Naive B cell (primary cell): ENCODE measurements around the gene SMIM45.
A peak's percentile ranks its signal among the peaks of the same experiment; 100 is the strongest.

ENCODE experiments used
- ATAC-seq, 2 donors: fragments of 150-1000 bp; cut with Tn5 transposase; 2 replicates each; pipeline ENCODE4 v1.10.0; 2021; ENCODE audit warnings: low read depth in 2 of 2, mild to moderate bottlenecking in 2 of 2, moderate library complexity in 2 of 2
- DNase-seq: peaks from one replicate; pipeline ENCODE4 v3.0.0; 2022
- H3K27ac Mint-ChIP-seq, 6 donors: one replicate each; pipeline ENCODE4 v1.8.0; 2020 to 2022; ENCODE audit warnings: mild to moderate bottlenecking in 6 of 6, mixed read lengths in 6 of 6, moderate library complexity in 5 of 6, inconsistent platforms in 2 of 6
- H3K27me3 Mint-ChIP-seq, 3 donors: one replicate each; pipeline ENCODE4 v1.8.0; 2021 to 2022; ENCODE audit warnings: mixed read lengths in 3 of 3, mild to moderate bottlenecking in 1 of 3
- H3K36me3 Mint-ChIP-seq, 2 donors: one replicate each; pipeline ENCODE4 v1.8.0; 2020 to 2022; ENCODE audit warnings: mixed read lengths in 2 of 2, inconsistent platforms in 1 of 2, mild to moderate bottlenecking in 1 of 2
- H3K4me1 Mint-ChIP-seq, 3 donors: one replicate each; pipeline ENCODE4 v1.8.0; 2020 to 2022; ENCODE audit warnings: mixed read lengths in 3 of 3, inconsistent platforms in 1 of 3, mild to moderate bottlenecking in 1 of 3, moderate library complexity in 1 of 3
- H3K4me3 Mint-ChIP-seq, 8 donors: one replicate each; pipeline ENCODE4 v1.8.0; 2020 to 2022; ENCODE audit warnings: mild to moderate bottlenecking in 8 of 8, mixed read lengths in 8 of 8, moderate library complexity in 8 of 8, inconsistent platforms in 2 of 8
- H3K9me3 Mint-ChIP-seq, 7 donors: one replicate each; pipeline ENCODE4 v1.8.0; 2020 to 2022; ENCODE audit warnings: mixed read lengths in 7 of 7, mild to moderate bottlenecking in 5 of 7, inconsistent platforms in 2 of 7, moderate library complexity in 1 of 7

Gene SMIM45

GRCh38 chr22:41933411-41934177, 18.4 kb upstream of the SMIM45 start:
- peak overlapping the region; percentile 97 to 100 (median 100) for H3K27ac Mint-ChIP-seq
- DNase-seq (peak; percentile 80), ATAC-seq (peak; percentile 1 to 2)
- H3K4me3 Mint-ChIP-seq, result peak overlapping the region; percentile 60 to 87 (median 76)
- H3K4me1 Mint-ChIP-seq, result peaks cover 68 to 95% (median 84%) of the 10 kb centered on the region in 3 donors
- no peaks in the 10 kb centered on the region for H3K36me3 Mint-ChIP-seq
- H3K9me3 Mint-ChIP-seq, result no peaks in the 10 kb centered on the region
- H3K27me3 Mint-ChIP-seq, result no peaks in the 10 kb centered on the region

- Mint-ChIP-seq H3K4me1 (peaks cover 66 to 95% (median 84%) of the 10 kb centered on the region in 3 donors), H3K4me3 (peak overlapping the region; percentile 47 to 87 (median 72)), H3K36me3 (no peaks in the 10 kb centered on the region), H3K27me3 (no peaks in the 10 kb centered on the region), H3K27ac (peak overlapping the region; percentile 97 to 100 (median 100)), H3K9me3 (no peaks in the 10 kb centered on the region)
- no peak for ATAC-seq
- DNase-seq, result no peak
Observed at GRCh38 chr22:41934284-41935014, 17.5 kb upstream of the SMIM45 start.

- H3K36me3 Mint-ChIP-seq, result no peaks in the 10 kb centered on the region
- H3K4me3 Mint-ChIP-seq, result peak overlapping the region in 5 of 8 donors; percentile 44 to 98 (median 79)
- no peaks in the 10 kb centered on the region for H3K9me3 Mint-ChIP-seq
- ATAC-seq (no peak), DNase-seq (peak; percentile 33)
- H3K27ac Mint-ChIP-seq, result peak overlapping the region; percentile 97 to 100 (median 100)
- H3K4me1 Mint-ChIP-seq, result peaks cover 69 to 96% (median 86%) of the 10 kb centered on the region in 3 donors
- no peaks in the 10 kb centered on the region for H3K27me3 Mint-ChIP-seq
Observed at GRCh38 chr22:41935015-41935351, 17.0 kb upstream of the SMIM45 start.

GRCh38 chr22:41935509-41935908, 16.4 kb upstream of the SMIM45 start:
- peak; percentile 29 for DNase-seq
- peak overlapping the region; percentile 71 to 98 (median 94) for H3K4me3 Mint-ChIP-seq
- H3K27ac Mint-ChIP-seq, result peak overlapping the region; percentile 97 to 100 (median 100)
- no peak for ATAC-seq
- H3K9me3 Mint-ChIP-seq, result no peaks in the 10 kb centered on the region
- H3K27me3 Mint-ChIP-seq, result no peaks in the 10 kb centered on the region
- no peaks in the 10 kb centered on the region for H3K36me3 Mint-ChIP-seq
- H3K4me1 Mint-ChIP-seq, result peaks cover 73 to 95% (median 86%) of the 10 kb centered on the region in 3 donors

GRCh38 chr22:41936894-41937169, 15.1 kb upstream of the SMIM45 start:
- ATAC-seq (no peak), DNase-seq (no peak)
- Mint-ChIP-seq H3K4me1 (peaks cover 78 to 96% (median 92%) of the 10 kb centered on the region in 3 donors), H3K36me3 (no peaks in the 10 kb centered on the region), H3K27me3 (no peaks in the 10 kb centered on the region), H3K27ac (peak overlapping the region; percentile 97 to 100 (median 100)), H3K4me3 (peak overlapping the region in 7 of 8 donors; percentile 71 to 98 (median 96)), H3K9me3 (no peaks in the 10 kb centered on the region)

GRCh38 chr22:41939981-41940831, 11.7 kb upstream of the SMIM45 start:
- Mint-ChIP-seq H3K36me3 (no peaks in the 10 kb centered on the region), H3K27me3 (no peaks in the 10 kb centered on the region), H3K4me3 (peak overlapping the region; percentile 83 to 98 (median 96)), H3K4me1 (peaks cover 51 to 64% (median 60%) of the 10 kb centered on the region in 3 donors), H3K9me3 (no peaks in the 10 kb centered on the region), H3K27ac (peak overlapping the region; percentile 97 to 100 (median 100))
- DNase-seq, result peak; percentile 98
- ATAC-seq, result peak; percentile 57 to 58

GRCh38 chr22:41940832-41941765, 10.9 kb upstream of the SMIM45 start:
- no peaks in the 10 kb centered on the region for H3K36me3 Mint-ChIP-seq
- ATAC-seq (peak; percentile 21 to 35), DNase-seq (peak; percentile 85)
- peaks cover 0 to 5% (median 0%) of the 10 kb centered on the region in 3 donors for H3K27me3 Mint-ChIP-seq
- H3K27ac Mint-ChIP-seq, result peak overlapping the region; percentile 97 to 100 (median 100)
- peaks cover 50 to 61% (median 56%) of the 10 kb centered on the region in 3 donors for H3K4me1 Mint-ChIP-seq
- peak overlapping the region; percentile 71 to 98 (median 90) for H3K4me3 Mint-ChIP-seq
- H3K9me3 Mint-ChIP-seq, result no peaks in the 10 kb centered on the region

GRCh38 chr22:41943661-41944209, 8.2 kb upstream of the SMIM45 start:
- no peaks in the 10 kb centered on the region for H3K9me3 Mint-ChIP-seq
- ATAC-seq (no peak), DNase-seq (no peak)
- peak overlapping the region in 4 of 8 donors; percentile 41 to 74 (median 58) for H3K4me3 Mint-ChIP-seq
- peaks cover 0 to 6% (median 0%) of the 10 kb centered on the region in 3 donors for H3K27me3 Mint-ChIP-seq
- peaks cover 41 to 49% (median 42%) of the 10 kb centered on the region in 3 donors for H3K4me1 Mint-ChIP-seq
- H3K36me3 Mint-ChIP-seq, result no peaks in the 10 kb centered on the region
- peak overlapping the region in 1 of 6 donors; percentile 89 for H3K27ac Mint-ChIP-seq

- DNase-seq, result peak; percentile 85
- Mint-ChIP-seq H3K36me3 (no peaks in the 10 kb centered on the region), H3K4me3 (peak within 1 kb of the TSS; percentile 87 to 96 (median 94)), H3K4me1 (peaks cover 33 to 44% (median 40%) of the 10 kb centered on the region in 3 donors), H3K27ac (peak within 1 kb of the TSS; percentile 66 to 94 (median 76)), H3K9me3 (no peaks in the 10 kb centered on the region), H3K27me3 (peaks cover 0 to 6% (median 0%) of the 10 kb centered on the region in 3 donors)
- peak; percentile 89 to 90 for ATAC-seq
Observed at GRCh38 chr22:41946629-41947423, 5.1 kb upstream of the SMIM45 start, which contains the start of gene CENPM. TSS of gene CENPM (minus strand) at chr22:41947152. CDS start at chr22:41947076, 76 bp downstream.

- Mint-ChIP-seq H3K36me3 (no peaks in the 10 kb centered on the region), H3K4me3 (peak overlapping the region; percentile 5 to 96 (median 92)), H3K4me1 (peaks cover 40 to 50% (median 47%) of the 10 kb centered on the region in 3 donors), H3K27ac (peak overlapping the region in 4 of 6 donors; percentile 47 to 94 (median 70)), H3K9me3 (no peaks in the 10 kb centered on the region), H3K27me3 (peaks cover 0 to 6% (median 0%) of the 10 kb centered on the region in 3 donors)
- ATAC-seq (no peak), DNase-seq (no peak)
Observed at GRCh38 chr22:41947424-41948080, 4.4 kb upstream of the SMIM45 start.

- Mint-ChIP-seq H3K9me3 (no peaks in the 10 kb centered on the region), H3K27me3 (peaks cover 0 to 6% (median 0%) of the 10 kb centered on the region in 3 donors), H3K4me1 (peaks cover 40 to 50% (median 47%) of the 10 kb centered on the region in 3 donors), H3K36me3 (no peaks in the 10 kb centered on the region), H3K4me3 (peak overlapping the region in 2 of 8 donors; percentile 25 to 87), H3K27ac (peak overlapping the region in 1 of 6 donors; percentile 56)
- DNase-seq, result no peak
- ATAC-seq, result no peak
Observed at GRCh38 chr22:41948142-41948541, 3.8 kb upstream of the SMIM45 start.
